HEK293T (cell line): Measurements from ENCODE around the gene TTC38.

Source experiments
- CTBP1 ChIP-seq: fragments of 450-650 bp; IDR thresholded peaks from 2 replicates; pipeline ENCODE4 v1.6.1; 2016; ENCODE audit warnings: borderline replicate concordance
- FOXA1 ChIP-seq: fragments of 450-650 bp; IDR thresholded peaks from 2 replicates; pipeline ENCODE4 v1.6.1; 2016; ENCODE audit warnings: mild to moderate bottlenecking
- FOXK2 ChIP-seq: fragments of 450-650 bp; IDR thresholded peaks from 2 replicates; pipeline ENCODE4 v1.6.1; 2016; ENCODE audit warnings: mild to moderate bottlenecking
- FOXM1 ChIP-seq: fragments of 450-650 bp; IDR thresholded peaks from 2 replicates; pipeline ENCODE4 v1.6.1; 2017; ENCODE audit warnings: mild to moderate bottlenecking, borderline replicate concordance
- HDGF ChIP-seq: fragments of 450-650 bp; IDR thresholded peaks from 2 replicates; pipeline ENCODE4 v1.6.1; 2017; ENCODE audit warnings: antibody characterized with exemption, borderline replicate concordance
- LEF1 ChIP-seq: fragments of 450-650 bp; IDR thresholded peaks from 2 replicates; pipeline ENCODE4 v1.6.1; 2017; ENCODE audit warnings: mild to moderate bottlenecking, borderline replicate concordance
- NFRKB ChIP-seq: fragments of 450-650 bp; IDR thresholded peaks from 2 replicates; pipeline ENCODE4 v1.6.1; 2016; ENCODE audit warnings: mild to moderate bottlenecking, moderate library complexity
- PKNOX1 ChIP-seq: fragments of 450-650 bp; IDR thresholded peaks from 2 replicates; pipeline ENCODE4 v1.6.1; 2016
- SP1 ChIP-seq: fragments of 450-650 bp; IDR thresholded peaks from 2 replicates; pipeline ENCODE4 v1.6.1; 2017
- SUZ12 ChIP-seq: fragments of 450-650 bp; IDR thresholded peaks from 2 replicates; pipeline ENCODE4 v1.6.1; 2016; ENCODE audit warnings: mild to moderate bottlenecking
- TARDBP ChIP-seq: fragments of 450-650 bp; IDR thresholded peaks from 2 replicates; pipeline ENCODE4 v1.6.1; 2016
- ZNF384 ChIP-seq: fragments of 450-650 bp; IDR thresholded peaks from 2 replicates; pipeline ENCODE4 v1.6.1; 2016

- TF ChIP-seq FOXM1 (no peak), FOXA1 (no peak), TARDBP (no peak), ZNF384 (no peak), FOXK2 (no peak), SP1 (no peak), SUZ12 (no peak), LEF1 (no peak), PKNOX1 (no peak), NFRKB (no peak), CTBP1 (no peak), HDGF (no peak)
Measured at GRCh38 chr22:46308283-46308988, 40.6 kb downstream of the TTC38 start.
